SK-N-MC (cell line): ENCODE measurements around the gene TAF11L2.
"Not testable (repeated sequence)": the region's sequence is repeated elsewhere in the genome, so short reads cannot be mapped to it uniquely, and the experiment has no call there.

Experiments used
- DNase-seq: peaks from one replicate; pipeline ENCODE4 v3.0.0-alpha.2; 2011; ENCODE audit warnings: low read depth, low spot score
- H3K27ac ChIP-seq: fragments of 200-600 bp; sonication (generic); 2 replicates; pipeline ENCODE4 v1.5.1; 2016; ENCODE audit warnings: mixed run types
- H3K36me3 ChIP-seq: fragments of 200-600 bp; sonication (generic); 2 replicates; pipeline ENCODE4 v1.6.1; 2017; ENCODE audit warnings: antibody characterized with exemption, low read length, mixed read lengths; ENCODE audit not compliant: insufficient read depth
- H3K4me3 ChIP-seq: fragments of 200-600 bp; sonication (generic); 2 replicates; pipeline ENCODE4 v1.5.1; 2016
- H3K9ac ChIP-seq: fragments of 200-600 bp; sonication (generic); 2 replicates; pipeline ENCODE4 v1.8.0; 2017; ENCODE audit warnings: mixed run types, mixed read lengths; ENCODE audit not compliant: insufficient read length
- H3K9me3 ChIP-seq: fragments of 200-600 bp; sonication (generic); 2 replicates; pipeline ENCODE4 v1.6.1; 2017; ENCODE audit warnings: low read depth, mild to moderate bottlenecking, antibody characterized with exemption, low read length, moderate library complexity, mixed read lengths

TAF11L2 gene

DNA sequence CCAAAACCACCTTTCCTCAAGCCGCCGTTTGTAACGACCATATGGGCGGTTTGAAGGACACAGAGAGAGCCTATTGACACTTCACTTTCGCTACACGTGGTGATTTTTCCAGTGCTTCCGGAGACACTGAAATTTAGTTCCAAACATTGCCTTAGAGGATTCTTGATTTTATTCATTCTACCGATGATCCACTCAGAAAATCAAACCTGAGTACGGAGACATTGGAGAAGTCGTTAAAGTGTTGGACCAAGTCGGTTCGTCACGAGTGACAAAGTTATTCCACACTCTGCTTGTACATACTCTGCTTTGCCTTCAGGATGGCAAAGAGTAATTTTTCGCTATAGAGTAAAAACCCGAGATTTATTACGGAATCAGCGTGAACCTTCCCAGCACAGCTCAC is 28.5 kb downstream of the TAF11L2 start:
- not testable (repeated sequence) for H3K9ac ChIP-seq, H3K27ac ChIP-seq, H3K36me3 ChIP-seq, H3K9me3 ChIP-seq, DNase-seq, H3K4me3 ChIP-seq

GRCh38 chr5:17528369-17528768 is 30.3 kb downstream of the TAF11L2 start, which contains the start of gene TAF11L6:
Gene TAF11L6 (plus strand): TSS chr5:17528669.
- H3K36me3 ChIP-seq, H3K4me3 ChIP-seq, H3K9me3 ChIP-seq, H3K27ac ChIP-seq, DNase-seq, H3K9ac ChIP-seq: not testable (repeated sequence)
